IMR-90 (cell line): ENCODE results near the gene AGAP2. TPM values are rescaled to one million over a fixed set of nuclear protein-coding genes. Genes with fewer than 3 reads are reported as not detected.

Experiments
- CEBPB ChIP-seq: IDR thresholded peaks from 2 replicates; pipeline ENCODE4 v1.6.1; 2012; ENCODE audit warnings: low read depth, low read length, improper control_type of control experiment
- USF2 ChIP-seq: fragments of 150-350 bp; IDR thresholded peaks from 2 replicates; pipeline ENCODE4 v1.6.1; 2017; ENCODE audit warnings: mild to moderate bottlenecking, antibody characterized with exemption, low read length, low read depth
- polyA plus RNA-seq, 3 experiments: library from polyadenylated mRNA; depleted of rRNA; stranded (reverse); fragments of >200 nt; gene quantifications; 2 replicates each; pipeline ENCODE4 v1.2.3, GENCODE V29; 2012; ENCODE audit warnings: low replicate concordance in 1 of 3
- total RNA-seq: library from RNA; depleted of rRNA; stranded (reverse); fragments of >200 nt; gene quantifications from 2 replicates; pipeline ENCODE4 v1.2.3, GENCODE V29; 2012
- TF ChIP-seq, protein P1 (sequence below): fragments of 150-350 bp; IDR thresholded peaks from 2 replicates; pipeline ENCODE4 v1.6.1; 2016; ENCODE audit warnings: low read depth, mild to moderate bottlenecking, low read length, moderate library complexity, borderline replicate concordance

The AGAP2 gene
- total and polyA plus RNA-seq, 2 of the 4 experiments (the other 2 are of a cell fraction), result 0.03 to 0.18 TPM

DNA sequence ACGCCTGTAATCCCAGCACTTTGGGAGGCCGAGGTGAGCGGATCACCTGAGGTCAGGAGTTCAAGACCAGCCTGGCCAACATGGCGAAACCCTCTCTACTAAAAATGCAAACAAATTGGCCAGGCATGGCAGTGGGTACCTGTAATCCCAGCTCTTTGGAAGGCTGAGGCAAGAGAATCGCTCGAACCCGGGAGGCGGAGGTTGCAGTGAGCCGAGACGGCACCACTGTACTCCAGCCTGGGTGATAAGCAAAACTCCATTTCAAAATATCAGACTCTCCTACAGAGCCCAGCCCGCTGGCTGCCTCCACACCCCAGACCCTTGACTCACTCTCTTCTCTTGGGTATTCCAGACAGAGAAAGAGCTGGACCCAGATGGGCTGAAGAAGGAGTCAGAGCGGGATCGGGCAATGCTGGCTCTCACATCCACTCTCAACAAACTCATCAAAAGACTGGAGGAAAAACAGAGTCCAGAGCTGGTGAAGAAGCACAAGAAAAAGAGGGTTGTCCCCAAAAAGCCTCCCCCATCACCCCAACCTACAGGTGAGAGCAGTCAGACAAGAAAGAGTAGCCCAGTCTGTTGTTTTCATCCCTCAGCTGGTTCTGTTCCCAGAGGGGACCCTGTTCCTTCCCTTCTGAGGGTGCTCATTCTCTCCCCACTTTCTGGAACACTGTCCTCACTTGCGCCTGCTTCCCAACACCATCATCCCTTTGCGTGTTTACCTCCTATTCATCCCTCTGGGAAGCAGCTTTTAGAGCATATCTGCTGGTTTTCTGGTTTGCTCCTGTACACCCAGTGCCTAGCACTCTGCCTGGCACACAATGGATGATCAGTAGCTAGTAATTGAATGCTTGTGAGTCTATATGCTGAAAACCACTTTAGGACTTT, 19.7 kb downstream of the AGAP2 start (continued):
- TF ChIP-seq USF2 (no peak), CEBPB (no peak)
- TF ChIP-seq, protein P1, sequence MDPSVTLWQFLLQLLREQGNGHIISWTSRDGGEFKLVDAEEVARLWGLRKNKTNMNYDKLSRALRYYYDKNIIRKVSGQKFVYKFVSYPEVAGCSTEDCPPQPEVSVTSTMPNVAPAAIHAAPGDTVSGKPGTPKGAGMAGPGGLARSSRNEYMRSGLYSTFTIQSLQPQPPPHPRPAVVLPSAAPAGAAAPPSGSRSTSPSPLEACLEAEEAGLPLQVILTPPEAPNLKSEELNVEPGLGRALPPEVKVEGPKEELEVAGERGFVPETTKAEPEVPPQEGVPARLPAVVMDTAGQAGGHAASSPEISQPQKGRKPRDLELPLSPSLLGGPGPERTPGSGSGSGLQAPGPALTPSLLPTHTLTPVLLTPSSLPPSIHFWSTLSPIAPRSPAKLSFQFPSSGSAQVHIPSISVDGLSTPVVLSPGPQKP, result no peak
